Measurements from ENCODE around the gene DAZAP1. TPM values are rescaled to one million over a fixed set of nuclear protein-coding genes. Genes with fewer than 3 reads are reported as not detected.

The DAZAP1 gene
- 85.0 to 111 TPM (median 101 TPM) in 5 replicates for total RNA-seq (2022; extraction: Qiagen RNA extraction; ENCODE audit: low read depth)

GRCh38 chr19:1407528-1408299 lies at the start of gene DAZAP1:
Gene DAZAP1 (plus strand): TSS chr19:1407586. CDS start chr19:1407774, 188 bp downstream.

GRCh38 chr19:1383312-1384084 lies 23.9 kb upstream of the DAZAP1 start, which contains the start of gene NDUFS7:
Gene NDUFS7 (plus strand): TSS chr19:1383907. CDS start chr19:1383927, 20 bp downstream.

GRCh38 chr19:1401138-1401888 lies 6.1 kb upstream of the DAZAP1 start, which contains the start of gene GAMT:
Gene GAMT (minus strand): TSS chr19:1401542. CDS start chr19:1401476, 66 bp downstream.

GRCh38 chr19:1438035-1438932 lies 30.9 kb downstream of the DAZAP1 start, which contains the start of gene RPS15:
Gene RPS15 (plus strand): TSS chr19:1438396. CDS start chr19:1438426, 30 bp downstream.

DNA sequence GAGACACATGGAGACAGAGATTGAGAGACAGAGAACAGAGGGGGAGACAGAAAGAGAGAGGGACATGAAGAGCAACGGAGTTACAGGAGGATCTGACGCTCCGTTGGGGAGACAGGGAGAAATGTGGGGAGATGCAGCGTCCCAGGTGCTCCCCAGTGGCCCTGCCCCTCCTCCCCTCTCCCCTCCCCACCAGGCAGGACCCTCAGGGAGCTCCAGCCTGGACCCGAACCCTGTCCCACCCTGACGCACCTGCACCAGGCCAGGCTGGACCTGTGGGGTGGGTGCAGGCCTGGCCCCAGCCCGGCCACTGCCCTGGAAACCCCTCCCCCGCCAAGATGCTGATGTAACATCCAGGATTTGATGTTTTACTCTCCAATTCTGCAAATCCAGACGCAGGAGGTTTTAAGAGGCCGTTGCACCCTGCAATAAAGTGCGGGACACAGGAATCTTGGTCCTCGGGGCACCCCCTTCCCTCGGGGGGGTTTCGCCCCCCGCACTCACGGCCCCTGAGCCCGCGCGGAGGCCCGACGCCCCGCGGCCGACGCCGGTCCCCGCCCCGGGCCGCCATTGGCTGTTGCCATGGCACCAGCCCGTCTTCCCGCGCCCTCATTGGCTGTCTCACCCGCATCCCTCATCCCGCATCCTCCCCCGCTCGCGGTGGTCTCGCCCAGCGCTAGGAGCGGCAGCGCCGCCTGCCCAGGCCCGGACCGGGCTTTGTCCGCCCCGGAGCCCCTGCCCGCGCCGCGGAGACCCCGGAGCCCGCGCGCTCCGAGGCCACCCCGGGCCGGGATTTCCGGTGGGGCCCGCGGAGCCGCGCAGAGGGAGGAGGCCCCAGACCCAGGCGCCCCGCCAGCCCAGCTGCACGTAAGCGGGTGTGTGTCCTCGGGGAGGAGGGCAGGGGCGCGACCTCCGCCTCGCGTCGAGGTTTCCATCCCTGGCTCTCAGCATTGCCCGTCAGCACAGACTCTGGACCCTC lies 42.4 kb downstream of the DAZAP1 start, which contains the start of gene APC2:
Gene APC2 (plus strand): TSS at position 655 of the 976 bp plus-strand sequence. CDS start 2,881 bp downstream, outside the sequence.

GRCh38 chr19:1478934-1479707 lies 71.7 kb downstream of the DAZAP1 start, which contains the start of gene C19orf25:
Gene C19orf25 (minus strand): TSS chr19:1479215. CDS start chr19:1478903, 312 bp downstream.

Other genes starting within 250 kb of the DAZAP1 start
- gene SBNO2, start 233.3 kb upstream of the DAZAP1 start, total RNA-seq (2022; extraction: Qiagen RNA extraction; ENCODE audit: low read depth): 27.5 to 47.3 TPM (median 43.9 TPM) in 5 replicates
- gene STK11, start 201.8 kb upstream of the DAZAP1 start, total RNA-seq (2022; extraction: Qiagen RNA extraction; ENCODE audit: low read depth): 29.9 to 41.2 TPM (median 38.4 TPM) in 5 replicates
- 2.5 to 5.5 TPM (median 3.9 TPM) in 5 replicates for gene CBARP, start 169.6 kb upstream of the DAZAP1 start, total RNA-seq (2022; extraction: Qiagen RNA extraction; ENCODE audit: low read depth)
- 84.2 to 179 TPM (median 170 TPM) in 5 replicates for gene ATP5F1D, start 165.8 kb upstream of the DAZAP1 start, total RNA-seq (2022; extraction: Qiagen RNA extraction; ENCODE audit: low read depth)
- gene MIDN, start 159.0 kb upstream of the DAZAP1 start, total RNA-seq (2022; extraction: Qiagen RNA extraction; ENCODE audit: low read depth): 37.1 to 48.7 TPM (median 42.2 TPM) in 5 replicates
- gene CIRBP, start 138.3 kb upstream of the DAZAP1 start, total RNA-seq (2022; extraction: Qiagen RNA extraction; ENCODE audit: low read depth): 89.7 to 185 TPM (median 104 TPM) in 5 replicates
- 49.3 to 93.2 TPM (median 86.5 TPM) in 5 replicates for gene FAM174C, start 132.1 kb upstream of the DAZAP1 start, total RNA-seq (2022; extraction: Qiagen RNA extraction; ENCODE audit: low read depth)
- gene EFNA2, start 121.7 kb upstream of the DAZAP1 start, total RNA-seq (2022; extraction: Qiagen RNA extraction; ENCODE audit: low read depth): 0.95 to 2.7 TPM (median 1.9 TPM) in 5 replicates
- 64.5 to 83.8 TPM (median 67.2 TPM) in 5 replicates for gene NDUFS7, start 23.7 kb upstream of the DAZAP1 start, total RNA-seq (2022; extraction: Qiagen RNA extraction; ENCODE audit: low read depth)
- gene GAMT, start 6.0 kb upstream of the DAZAP1 start, total RNA-seq (2022; extraction: Qiagen RNA extraction; ENCODE audit: low read depth): 23.9 to 43.1 TPM (median 40.5 TPM) in 5 replicates
- gene RPS15, start 30.8 kb downstream of the DAZAP1 start, total RNA-seq (2022; extraction: Qiagen RNA extraction; ENCODE audit: low read depth): 1,330 to 2,073 TPM (median 1,926 TPM) in 5 replicates
- gene APC2, start 42.5 kb downstream of the DAZAP1 start, total RNA-seq (2022; extraction: Qiagen RNA extraction; ENCODE audit: low read depth): 0.69 to 2.1 TPM (median 1.3 TPM) in 5 replicates
- 11.0 to 20.5 TPM (median 16.4 TPM) in 5 replicates for gene C19orf25, start 71.6 kb downstream of the DAZAP1 start, total RNA-seq (2022; extraction: Qiagen RNA extraction; ENCODE audit: low read depth)
- 0.48 to 1.0 TPM (median 0.92 TPM) in 5 replicates for gene PCSK4, start 82.8 kb downstream of the DAZAP1 start, total RNA-seq (2022; extraction: Qiagen RNA extraction; ENCODE audit: low read depth)
- 3.8 to 5.9 TPM (median 5.4 TPM) in 5 replicates for gene REEP6, start 83.6 kb downstream of the DAZAP1 start, total RNA-seq (2022; extraction: Qiagen RNA extraction; ENCODE audit: low read depth)
- 2.6 to 3.8 TPM (median 2.8 TPM) in 5 replicates for gene ADAMTSL5, start 105.4 kb downstream of the DAZAP1 start, total RNA-seq (2022; extraction: Qiagen RNA extraction; ENCODE audit: low read depth)
- not detected in 5 replicates for gene PLK5, start 116.5 kb downstream of the DAZAP1 start, total RNA-seq (2022; extraction: Qiagen RNA extraction; ENCODE audit: low read depth)
- 6.6 to 14.1 TPM (median 13.2 TPM) in 5 replicates for gene MEX3D, start 160.7 kb downstream of the DAZAP1 start, total RNA-seq (2022; extraction: Qiagen RNA extraction; ENCODE audit: low read depth)
- gene MBD3, start 185.3 kb downstream of the DAZAP1 start, total RNA-seq (2022; extraction: Qiagen RNA extraction; ENCODE audit: low read depth): 28.2 to 52.2 TPM (median 47.2 TPM) in 5 replicates
- 93.4 to 214 TPM (median 164 TPM) in 5 replicates for gene UQCR11, start 197.9 kb downstream of the DAZAP1 start, total RNA-seq (2022; extraction: Qiagen RNA extraction; ENCODE audit: low read depth)
- 45.9 to 72.5 TPM (median 61.9 TPM) in 5 replicates for gene TCF3, start 245.0 kb downstream of the DAZAP1 start, total RNA-seq (2022; extraction: Qiagen RNA extraction; ENCODE audit: low read depth)

All from A549 treated with RU486 at 1 μM for 4 hours (cell line).